PC-9 (cell line): ENCODE measurements around the gene ARHGAP32. TPM values are rescaled to one million over a fixed set of nuclear protein-coding genes. Genes with fewer than 3 reads are reported as not detected.

Experiments used
- BruUV-seq: library from RNA; stranded (reverse); fragments of 400-500 nt; replicated peaks from 2 replicates; lab custom pipeline; 2021; lab: Mats Ljungman, UMichigan
- CTCF ChIA-PET: fragments of 300-600 bp; sonication (Branson Sonifier 250); formaldehyde crosslinking; loops from one replicate; lab custom pipeline; 2022; ENCODE audit warnings: antibody characterized with exemption; lab: Charles Lee
- POLR2A ChIA-PET: fragments of 300-600 bp; sonication (Branson Sonifier 250); formaldehyde crosslinking; loops from one replicate; lab custom pipeline; 2022; ENCODE audit warnings: antibody characterized with exemption; ENCODE audit not compliant: unreplicated experiment; lab: Charles Lee
- DNase-seq, 2 experiments: peaks; one replicate each; pipeline versions ENCODE4 v3.0.0 to v3.0.0-alpha.2; 2015 to 2022; ENCODE audit warnings: mixed read lengths in 1 of 2
- H2AFZ ChIP-seq: fragments of 200-600 bp; sonication (generic); 2 replicates; pipeline ENCODE4 v1.8.1; 2017; ENCODE audit warnings: antibody characterized with exemption
- H3F3A ChIP-seq: fragments of 200-600 bp; sonication (generic); 2 replicates; pipeline ENCODE4 v1.8.1; 2017; ENCODE audit warnings: antibody characterized with exemption, mild to moderate bottlenecking, low read depth; ENCODE audit not compliant: insufficient read depth
- H3K27ac ChIP-seq: fragments of 200-600 bp; sonication (generic); 2 replicates; pipeline ENCODE4 v1.6.1; 2016; ENCODE audit warnings: mixed run types
- H3K27me3 ChIP-seq: fragments of 200-600 bp; sonication (generic); 2 replicates; pipeline ENCODE4 v1.6.1; 2016; ENCODE audit warnings: low read depth, mixed run types; ENCODE audit not compliant: insufficient read depth
- H3K36me3 ChIP-seq: fragments of 200-600 bp; sonication (generic); 2 replicates; pipeline ENCODE4 v1.6.1; 2016; ENCODE audit warnings: low read depth, mixed run types
- H3K4me1 ChIP-seq: fragments of 200-600 bp; sonication (generic); replicated peaks from 2 replicates; pipeline ENCODE4 v1.6.1; 2016; ENCODE audit warnings: mixed run types; ENCODE audit not compliant: insufficient read depth
- H3K4me2 ChIP-seq: fragments of 200-600 bp; sonication (generic); 2 replicates; pipeline ENCODE4 v1.6.1; 2017; ENCODE audit warnings: mixed run types
- H3K4me3 ChIP-seq: fragments of 200-600 bp; sonication (generic); 2 replicates; pipeline ENCODE4 v1.6.1; 2016; ENCODE audit warnings: mixed run types
- H3K79me2 ChIP-seq: fragments of 200-600 bp; sonication (generic); 2 replicates; pipeline ENCODE4 v1.6.1; 2017; ENCODE audit warnings: low read depth, mixed run types
- H3K9me2 ChIP-seq: fragments of 200-600 bp; sonication (generic); 2 replicates; pipeline ENCODE4 v1.8.1; 2017; ENCODE audit warnings: mild to moderate bottlenecking; ENCODE audit not compliant: insufficient read depth
- H3K9me3 ChIP-seq: fragments of 200-600 bp; sonication (generic); 2 replicates; pipeline ENCODE4 v1.8.1; 2016; ENCODE audit warnings: low read depth; ENCODE audit not compliant: insufficient read depth
- H4K20me1 ChIP-seq: fragments of 200-600 bp; sonication (generic); 2 replicates; pipeline ENCODE4 v1.8.1; 2017; ENCODE audit not compliant: insufficient read depth
- EZH2 ChIP-seq: fragments of 200-600 bp; sonication (generic); IDR thresholded peaks from 2 replicates; pipeline ENCODE4 v1.8.0; 2017; ENCODE audit warnings: antibody characterized with exemption, low read depth
- intact Hi-C: fragments of 100-400 bp; cut with micrococcal nuclease; formaldehyde crosslinking; loops from one replicate; pipeline ENCODE4 v1.10.0; 2022; ENCODE audit not compliant: unreplicated experiment
- total RNA-seq: library from RNA; stranded (reverse); gene quantifications from 2 replicates; pipeline ENCODE4 v1.2.3, GENCODE V29; 2021
- TF ChIP-seq, protein P1 (sequence below): fragments of 200-600 bp; sonication (generic); conservative IDR thresholded peaks from 2 replicates; pipeline ENCODE4 v1.6.1; 2017; ENCODE audit warnings: mixed run types, antibody characterized with exemption, mild to moderate bottlenecking, moderate library complexity

The ARHGAP32 gene
- total RNA-seq, 1 experiment from 2014 or later: 35.1 TPM

DNA sequence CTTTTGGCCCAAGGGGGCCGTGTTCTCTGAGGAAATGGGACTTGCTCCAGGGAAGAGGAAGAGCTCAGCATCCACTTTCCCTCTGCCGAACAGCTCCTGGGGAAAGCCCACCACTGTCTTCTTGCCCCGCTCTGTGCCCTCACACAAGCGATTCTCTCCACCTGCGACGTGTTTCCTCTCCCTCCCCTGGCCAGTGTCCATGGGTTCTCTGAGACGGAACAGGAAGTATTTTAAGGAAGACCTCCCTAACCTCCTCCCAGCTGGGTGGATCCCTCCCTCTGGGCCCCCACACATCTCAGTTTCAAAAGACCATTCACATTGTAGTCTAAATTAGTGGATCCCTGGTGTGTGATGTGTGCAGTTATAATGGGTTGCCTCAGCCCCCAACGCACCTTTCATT, 251.0 kb downstream of the ARHGAP32 start:
- Histone ChIP-seq H4K20me1 (no peaks in the 10 kb centered on the region), H3K4me2 (no peak overlapping the region), H3K79me2 (no peaks in the 10 kb centered on the region), H3K9me3 (no peaks in the 10 kb centered on the region), H3K4me1 (no peaks in the 10 kb centered on the region), H2AFZ (no peak overlapping the region), H3K9me2 (no peaks in the 10 kb centered on the region), H3K4me3 (no peak overlapping the region), H3K27me3 (peaks cover 34% of the 10 kb centered on the region), H3K36me3 (no peaks in the 10 kb centered on the region), H3F3A (no peaks in the 10 kb centered on the region), H3K27ac (no peak overlapping the region)
- BruUV-seq: no TSS peak
- CTCF ChIA-PET: no interaction called here
- DNase-seq: no peak
- intact Hi-C loops: no loop called here
- POLR2A ChIA-PET: interaction anchor here (0.6 kb wide), 2 partner anchors 52 to 55 kb away, joined by 3 read pairs; no protein-coding TSS in a partner anchor
- no peak for TF ChIP-seq EZH2
- TF ChIP-seq, protein P1, sequence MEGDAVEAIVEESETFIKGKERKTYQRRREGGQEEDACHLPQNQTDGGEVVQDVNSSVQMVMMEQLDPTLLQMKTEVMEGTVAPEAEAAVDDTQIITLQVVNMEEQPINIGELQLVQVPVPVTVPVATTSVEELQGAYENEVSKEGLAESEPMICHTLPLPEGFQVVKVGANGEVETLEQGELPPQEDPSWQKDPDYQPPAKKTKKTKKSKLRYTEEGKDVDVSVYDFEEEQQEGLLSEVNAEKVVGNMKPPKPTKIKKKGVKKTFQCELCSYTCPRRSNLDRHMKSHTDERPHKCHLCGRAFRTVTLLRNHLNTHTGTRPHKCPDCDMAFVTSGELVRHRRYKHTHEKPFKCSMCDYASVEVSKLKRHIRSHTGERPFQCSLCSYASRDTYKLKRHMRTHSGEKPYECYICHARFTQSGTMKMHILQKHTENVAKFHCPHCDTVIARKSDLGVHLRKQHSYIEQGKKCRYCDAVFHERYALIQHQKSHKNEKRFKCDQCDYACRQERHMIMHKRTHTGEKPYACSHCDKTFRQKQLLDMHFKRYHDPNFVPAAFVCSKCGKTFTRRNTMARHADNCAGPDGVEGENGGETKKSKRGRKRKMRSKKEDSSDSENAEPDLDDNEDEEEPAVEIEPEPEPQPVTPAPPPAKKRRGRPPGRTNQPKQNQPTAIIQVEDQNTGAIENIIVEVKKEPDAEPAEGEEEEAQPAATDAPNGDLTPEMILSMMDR: no peak

DNA sequence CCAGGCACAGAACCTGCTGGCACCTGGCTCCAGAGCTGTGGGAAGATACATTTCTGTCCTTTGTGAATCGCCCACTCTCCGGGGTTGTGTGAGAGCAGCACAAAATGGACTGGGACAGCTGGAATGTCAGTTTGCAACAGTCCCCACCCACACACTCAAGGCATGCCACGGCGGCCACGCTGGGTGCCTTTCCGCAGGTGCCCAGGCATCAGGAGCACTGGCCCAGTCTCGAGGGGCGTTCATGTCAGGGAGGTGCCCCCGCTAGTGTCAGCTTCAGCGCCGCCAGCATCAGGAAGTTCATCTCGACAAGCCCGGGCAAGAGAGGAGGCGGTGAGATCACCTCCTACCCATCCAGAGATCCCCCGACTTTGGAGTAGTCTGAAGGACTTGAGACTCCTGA, 251.5 kb downstream of the ARHGAP32 start:
- Histone ChIP-seq H2AFZ (no peak overlapping the region), H3K9me3 (no peaks in the 10 kb centered on the region), H3K27me3 (peaks cover 34% of the 10 kb centered on the region), H4K20me1 (no peaks in the 10 kb centered on the region), H3K4me2 (no peak overlapping the region), H3F3A (no peaks in the 10 kb centered on the region), H3K27ac (no peak overlapping the region), H3K36me3 (no peaks in the 10 kb centered on the region), H3K79me2 (no peaks in the 10 kb centered on the region), H3K4me1 (no peaks in the 10 kb centered on the region), H3K9me2 (no peaks in the 10 kb centered on the region), H3K4me3 (no peak overlapping the region)
- BruUV-seq: no TSS peak
- ChIA-PET CTCF (no interaction called here), POLR2A (interaction anchor here (0.6 kb wide), 2 partner anchors 52 to 54 kb away, joined by 3 read pairs; no protein-coding TSS in a partner anchor)
- intact Hi-C loops: no loop called here
- DNase-seq: no peak
- TF ChIP-seq, protein P1: no peak
- no peak for TF ChIP-seq EZH2

DNA sequence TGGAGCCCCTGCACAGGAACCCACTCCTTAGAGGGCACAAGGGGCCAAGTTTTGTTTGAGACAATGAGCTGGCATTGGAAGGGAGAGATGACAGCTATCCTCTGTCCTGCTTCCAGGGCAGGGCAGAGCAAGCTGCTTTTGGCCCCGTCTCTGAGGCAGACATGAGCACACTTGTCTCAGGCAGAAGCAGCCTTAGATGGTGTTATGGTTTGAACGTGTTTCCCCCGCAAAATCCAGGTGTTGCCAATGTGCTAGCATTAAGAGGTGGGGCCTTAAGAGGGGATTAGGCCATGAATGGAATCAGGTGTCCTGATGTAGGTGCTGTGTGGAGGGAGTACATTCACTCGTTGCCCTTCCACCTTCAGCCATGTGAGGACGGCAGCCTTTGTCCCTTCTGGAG, 252.0 kb downstream of the ARHGAP32 start:
- no peak overlapping the region for H2AFZ ChIP-seq
- H3K79me2 ChIP-seq: no peaks in the 10 kb centered on the region
- H4K20me1 ChIP-seq: no peaks in the 10 kb centered on the region
- no peak overlapping the region for H3K4me3 ChIP-seq
- DNase-seq: no peak
- TF ChIP-seq EZH2: no peak
- TF ChIP-seq, protein P1: no peak
- H3K27me3 ChIP-seq: peaks cover 34% of the 10 kb centered on the region
- no peaks in the 10 kb centered on the region for H3K36me3 ChIP-seq
- H3K9me2 ChIP-seq: no peaks in the 10 kb centered on the region
- ChIA-PET CTCF (no interaction called here), POLR2A (interaction anchor here (0.6 kb wide), 1 partner anchor 793 kb away, joined by 3 read pairs; no protein-coding TSS in a partner anchor)
- no peaks in the 10 kb centered on the region for H3F3A ChIP-seq
- no peak overlapping the region for H3K27ac ChIP-seq
- intact Hi-C loops: no loop called here
- BruUV-seq: no TSS peak
- no peak overlapping the region for H3K4me2 ChIP-seq
- no peaks in the 10 kb centered on the region for H3K9me3 ChIP-seq
- no peaks in the 10 kb centered on the region for H3K4me1 ChIP-seq
